IMR-90 (cell line): ENCODE results near the gene CUL4A. TPM values are rescaled to one million over a fixed set of nuclear protein-coding genes. Genes with fewer than 3 reads are reported as not detected.

Experiments used
- ATAC-seq: fragments of 200-7000 bp; cut with Tn5 transposase; 2 replicates; pipeline ENCODE4 v1.9.1; 2020; ENCODE audit warnings: low read depth, mild to moderate bottlenecking, moderate library complexity
- BruUV-seq: library from RNA; stranded (reverse); fragments of 400-500 nt; replicated peaks from 2 replicates; lab custom pipeline; 2021; lab: Mats Ljungman, UMichigan
- CTCF ChIA-PET: fragments of 300-600 bp; formaldehyde crosslinking; extraction: SDS; loops from one replicate; lab custom pipeline; 2021; ENCODE audit warnings: antibody characterized with exemption; lab: Yijun Ruan, JAX
- POLR2A ChIA-PET: fragments of 300-600 bp; sonication (Branson Sonifier 250); formaldehyde crosslinking; loops from one replicate; lab custom pipeline; 2022; ENCODE audit warnings: antibody characterized with exemption; ENCODE audit not compliant: unreplicated experiment; lab: Charles Lee
- DNase-seq: peaks from one replicate; pipeline ENCODE4 v3.0.0; 2013
- H2AFZ ChIP-seq: replicated peaks from 2 replicates; pipeline ENCODE3; 2013; ENCODE audit warnings: low read length, mild to moderate bottlenecking; ENCODE audit not compliant: poor library complexity
- H2AK5ac ChIP-seq: 2 replicates; pipeline ENCODE4 v1.6.1; 2013; ENCODE audit warnings: low read depth, low read length, inconsistent platforms
- H2AK9ac ChIP-seq: replicated peaks from 2 replicates; pipeline ENCODE3; 2013; ENCODE audit warnings: mild to moderate bottlenecking, low read depth, low read length, moderate library complexity; ENCODE audit not compliant: poor library complexity
- H2BK120ac ChIP-seq: 2 replicates; pipeline ENCODE4 v1.6.1; 2013; ENCODE audit warnings: low read depth, low read length, inconsistent platforms
- H2BK15ac ChIP-seq: 3 replicates; pipeline ENCODE4 v1.6.1; 2013; ENCODE audit warnings: low read depth, low read length, inconsistent platforms
- H2BK20ac ChIP-seq: 2 replicates; pipeline ENCODE4 v1.6.1; 2013; ENCODE audit warnings: low read depth, mild to moderate bottlenecking, inconsistent platforms, low read length, moderate library complexity
- H2BK5ac ChIP-seq: 2 replicates; pipeline ENCODE4 v1.6.1; 2013; ENCODE audit warnings: mild to moderate bottlenecking, low read depth, low read length, inconsistent platforms; ENCODE audit not compliant: poor library complexity, severe bottlenecking
- H3K14ac ChIP-seq: replicated peaks from 2 replicates; pipeline ENCODE4 v1.6.1; 2013; ENCODE audit warnings: low read depth, low read length, inconsistent platforms
- H3K18ac ChIP-seq: 2 replicates; pipeline ENCODE4 v1.6.1; 2013; ENCODE audit warnings: low read depth, low read length, control low read depth
- H3K23ac ChIP-seq: 2 replicates; pipeline ENCODE4 v1.6.1; 2013; ENCODE audit warnings: low read depth, low read length, inconsistent platforms
- H3K27ac ChIP-seq: 2 replicates; pipeline ENCODE4 v1.5.1; 2013; ENCODE audit warnings: mild to moderate bottlenecking, control low read depth, low read length; ENCODE audit not compliant: insufficient read depth
- H3K27me3 ChIP-seq: 2 replicates; pipeline ENCODE4 v1.6.1; 2013; ENCODE audit warnings: low read length; ENCODE audit not compliant: control insufficient read depth, insufficient read depth
- H3K36me3 ChIP-seq: 2 replicates; pipeline ENCODE4 v1.6.1; 2013; ENCODE audit warnings: low read length, mixed read lengths; ENCODE audit not compliant: control insufficient read depth, insufficient read depth
- H3K4ac ChIP-seq: 2 replicates; pipeline ENCODE4 v1.6.1; 2013; ENCODE audit warnings: low read depth, low read length, inconsistent platforms
- H3K4me1 ChIP-seq: 2 replicates; pipeline ENCODE4 v1.6.1; 2013; ENCODE audit warnings: low read length, mixed read lengths; ENCODE audit not compliant: control insufficient read depth, insufficient read depth
- H3K4me2 ChIP-seq: 2 replicates; pipeline ENCODE4 v1.6.1; 2013; ENCODE audit warnings: low read depth, mild to moderate bottlenecking, control low read depth, low read length, moderate library complexity
- H3K4me3 ChIP-seq: 2 replicates; pipeline ENCODE4 v1.5.1; 2013; ENCODE audit warnings: low read depth, mild to moderate bottlenecking, control low read depth, low read length, moderate library complexity; ENCODE audit not compliant: insufficient read depth
- H3K56ac ChIP-seq: 2 replicates; pipeline ENCODE4 v1.6.1; 2013; ENCODE audit warnings: low read length, inconsistent platforms; ENCODE audit not compliant: insufficient read depth; ENCODE audit errors: extremely low read depth
- H3K79me1 ChIP-seq, 2 experiments: 2 replicates each; pipeline ENCODE4 v1.6.1; 2013; ENCODE audit warnings: low read length in 2 of 2, inconsistent platforms in 1 of 2, low read depth in 1 of 2
- H3K9ac ChIP-seq: 2 replicates; pipeline ENCODE4 v1.6.1; 2013; ENCODE audit warnings: low read depth, low read length, control low read depth
- H3K9me1 ChIP-seq: 2 replicates; pipeline ENCODE4 v1.6.1; 2013; ENCODE audit warnings: low read length, inconsistent platforms; ENCODE audit not compliant: insufficient read depth
- H3K9me3 ChIP-seq: 2 replicates; pipeline ENCODE4 v1.6.1; 2013; ENCODE audit warnings: low read length; ENCODE audit not compliant: control insufficient read depth, insufficient read depth
- H4K20me1 ChIP-seq: 2 replicates; pipeline ENCODE4 v1.6.1; 2013; ENCODE audit warnings: low read length, inconsistent platforms; ENCODE audit not compliant: insufficient read depth
- H4K5ac ChIP-seq: 2 replicates; pipeline ENCODE4 v1.6.1; 2013; ENCODE audit warnings: mild to moderate bottlenecking, low read depth, low read length, control low read depth
- H4K8ac ChIP-seq, 2 experiments: 2 replicates each; pipeline ENCODE4 v1.6.1; 2013; ENCODE audit warnings: low read depth in 2 of 2, low read length in 2 of 2, control low read depth in 1 of 2, inconsistent platforms in 1 of 2
- H4K91ac ChIP-seq: 2 replicates; pipeline ENCODE4 v1.6.1; 2013; ENCODE audit warnings: low read depth, low read length, inconsistent platforms; ENCODE audit not compliant: insufficient read depth
- BHLHE40 ChIP-seq: fragments of 150-350 bp; IDR thresholded peaks from 2 replicates; pipeline ENCODE4 v1.6.1; 2016; ENCODE audit warnings: mild to moderate bottlenecking, low read depth, low read length
- CEBPB ChIP-seq: IDR thresholded peaks from 2 replicates; pipeline ENCODE4 v1.6.1; 2012; ENCODE audit warnings: low read depth, low read length, improper control_type of control experiment
- CHD1 ChIP-seq: IDR thresholded peaks from 2 replicates; pipeline ENCODE4 v1.6.1; 2012; ENCODE audit warnings: low read depth, low read length, improper control_type of control experiment
- FOS ChIP-seq: fragments of 150-350 bp; IDR thresholded peaks from 2 replicates; pipeline ENCODE4 v1.6.1; 2016; ENCODE audit warnings: low read depth, low read length
- MAFK ChIP-seq: IDR thresholded peaks from 2 replicates; pipeline ENCODE4 v1.6.1; 2012; ENCODE audit warnings: low read depth, low read length, improper control_type of control experiment
- MAZ ChIP-seq: IDR thresholded peaks from 2 replicates; pipeline ENCODE4 v1.6.1; 2012; ENCODE audit warnings: low read depth, mild to moderate bottlenecking, low read length, improper control_type of control experiment, moderate library complexity, borderline replicate concordance
- MXI1 ChIP-seq: IDR thresholded peaks from 2 replicates; pipeline ENCODE4 v1.6.1; 2012; ENCODE audit warnings: low read depth, mild to moderate bottlenecking, low read length, moderate library complexity, borderline replicate concordance
- NFE2L2 ChIP-seq: fragments of 150-350 bp; IDR thresholded peaks from 2 replicates; pipeline ENCODE4 v1.6.1; 2016; ENCODE audit warnings: low read depth, mild to moderate bottlenecking, low read length
- POLR2A ChIP-seq: IDR thresholded peaks from 2 replicates; pipeline ENCODE4 v1.6.1; 2012; ENCODE audit warnings: mild to moderate bottlenecking, low read depth, low read length
- RAD21 ChIP-seq: IDR thresholded peaks from 2 replicates; pipeline ENCODE4 v1.6.1; 2012; ENCODE audit warnings: low read length, improper control_type of control experiment
- RCOR1 ChIP-seq: IDR thresholded peaks from 2 replicates; pipeline ENCODE4 v1.6.1; 2012; ENCODE audit warnings: mild to moderate bottlenecking, low read length, improper control_type of control experiment; ENCODE audit not compliant: insufficient replicate concordance
- SMC3 ChIP-seq: fragments of 150-350 bp; IDR thresholded peaks from 2 replicates; pipeline ENCODE4 v1.6.1; 2016; ENCODE audit warnings: low read depth, mild to moderate bottlenecking, antibody characterized with exemption, low read length, moderate library complexity
- WGBS, 2 experiments: methylation state at CpG; one replicate each; pipeline versions ENCODE4 v1.1.5 to v1.1.7; 2013; ENCODE audit warnings: missing lambda C conversion rate in 2 of 2; ENCODE audit not compliant: insufficient read length in 1 of 2; ENCODE audit errors: extremely low coverage in 2 of 2; 5-methylcytosine and 5-hydroxymethylcytosine counted together
- dilution Hi-C: fragments of 300-500 bp; cut with HindIII; formaldehyde crosslinking; loops from one replicate; pipeline ENCODE4 v1.14.3; 2018; ENCODE audit warnings: low sequenced_read_pairs; ENCODE audit not compliant: unreplicated experiment
- in situ Hi-C: fragments of 300-500 bp; cut with MboI; formaldehyde crosslinking; loops from 3 replicates; pipeline ENCODE4 v1.14.3; 2019; ENCODE audit warnings: low sequenced_read_pairs, inconsistent platforms, mixed read lengths
- intact Hi-C: fragments of 100-400 bp; cut with micrococcal nuclease; formaldehyde crosslinking; loops from 2 replicates; pipeline ENCODE4 v1.10.0; 2022
- polyA plus RNA-seq, 3 experiments: library from polyadenylated mRNA; depleted of rRNA; stranded (reverse); fragments of >200 nt; gene quantifications; 2 replicates each; pipeline ENCODE4 v1.2.3, GENCODE V29; 2012; ENCODE audit warnings: low replicate concordance in 1 of 3
- total RNA-seq: library from RNA; depleted of rRNA; stranded (reverse); fragments of >200 nt; gene quantifications from 2 replicates; pipeline ENCODE4 v1.2.3, GENCODE V29; 2012
- TF ChIP-seq, protein P1 (sequence below): fragments of 150-350 bp; IDR thresholded peaks from 2 replicates; pipeline ENCODE4 v1.6.1; 2017; ENCODE audit warnings: mild to moderate bottlenecking, antibody characterized with exemption, low read length, low read depth
- TF ChIP-seq, protein P2 (sequence below): conservative IDR thresholded peaks from 2 replicates; pipeline ENCODE4 v1.5.1; 2012; ENCODE audit warnings: mild to moderate bottlenecking, low read depth, low read length, improper control_type of control experiment

The CUL4A gene
- total and polyA plus RNA-seq, 2 of the 4 experiments (the other 2 are of a cell fraction) = 86.0 to 146 TPM

DNA sequence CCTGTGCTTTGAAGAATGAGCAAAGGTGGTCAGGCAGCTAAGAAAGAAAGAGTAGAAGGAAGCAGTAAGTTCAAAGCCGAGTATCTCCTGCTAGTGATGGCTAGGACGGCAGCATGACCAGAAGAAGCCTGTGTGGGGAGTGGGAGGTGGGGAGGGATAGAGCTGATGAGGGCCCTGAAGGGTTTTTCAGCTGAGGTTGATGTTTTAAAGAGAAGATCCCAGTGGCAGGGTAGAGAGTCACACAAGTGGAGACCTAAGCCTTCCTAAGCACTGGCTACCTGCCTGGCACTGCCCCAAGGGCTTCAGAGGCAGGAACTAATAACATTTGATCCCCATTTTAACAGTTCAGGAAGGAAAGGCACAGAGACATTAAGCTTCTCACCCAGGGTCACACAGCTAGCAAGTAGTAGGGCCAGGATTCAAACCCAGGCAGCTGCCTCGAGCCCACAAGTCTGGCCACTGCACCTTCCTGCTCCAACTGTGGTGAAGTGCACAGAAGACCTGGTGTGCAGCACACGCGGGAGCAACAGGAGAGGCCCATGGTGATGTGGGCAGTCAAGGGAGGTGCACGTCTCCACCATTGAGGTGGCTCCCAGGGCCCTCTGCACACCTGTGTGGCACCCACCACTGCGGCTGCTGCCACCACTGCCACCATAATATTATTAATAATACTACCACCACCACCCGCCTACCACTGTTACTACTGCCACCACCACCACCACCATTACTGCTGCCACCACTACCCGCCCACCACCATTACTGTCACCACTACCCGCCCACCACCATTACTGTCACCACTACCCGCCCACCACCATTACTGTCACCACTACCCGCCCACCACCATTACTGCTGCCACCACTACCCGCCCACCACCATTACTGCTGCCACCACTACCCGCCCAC, 22.1 kb downstream of the CUL4A start:
- DNase-seq (no peak), ATAC-seq (no peak)
- no peak overlapping the region for H3K56ac ChIP-seq
- in situ Hi-C loops (loop anchor here (5.0 to 25.0 kb wide), 2 partner anchors 194 to 294 kb away; no protein-coding TSS in a partner anchor), dilution Hi-C loops (no loop called here), intact Hi-C loops (loop anchor here (10.0 kb wide), 1 partner anchor 287 kb away; no protein-coding TSS in a partner anchor)
- peaks cover 26 to 49% of the 10 kb centered on the region in 2 experiments for H3K79me1 ChIP-seq
- no peak overlapping the region for H3K18ac ChIP-seq
- peaks cover 51% of the 10 kb centered on the region for H3K36me3 ChIP-seq
- peaks cover 8% of the 10 kb centered on the region; the same call in 1 of the 2 replicates for H3K4me1 ChIP-seq
- no peak overlapping the region for H3K9ac ChIP-seq
- H3K9me1 ChIP-seq = peaks cover 17% of the 10 kb centered on the region
- no peak overlapping the region for H2BK15ac ChIP-seq
- H2AFZ ChIP-seq = no peak overlapping the region
- ChIA-PET POLR2A (no interaction called here), CTCF (no interaction called here)
- no peak overlapping the region for H4K5ac ChIP-seq
- H3K4ac ChIP-seq = no peak overlapping the region
- H4K20me1 ChIP-seq = peaks cover 14% of the 10 kb centered on the region
- no peak overlapping the region for H2AK9ac ChIP-seq
- no TSS peak for BruUV-seq
- no peak overlapping the region for H2BK120ac ChIP-seq
- no peak overlapping the region for H3K4me3 ChIP-seq
- H2AK5ac ChIP-seq = no peak overlapping the region
- H2BK5ac ChIP-seq = no peak overlapping the region
- H3K27me3 ChIP-seq = no peaks in the 10 kb centered on the region
- H2BK20ac ChIP-seq = no peak overlapping the region
- no peak overlapping the region for H4K91ac ChIP-seq
- H3K14ac ChIP-seq = no peak overlapping the region
- H3K4me2 ChIP-seq = no peak overlapping the region
- no peaks in the 10 kb centered on the region for H3K9me3 ChIP-seq
- no peak overlapping the region for H3K27ac ChIP-seq
- WGBS, 2 experiments = 68% methylated on average over 7 of the region's 14 CpGs; no CpG with 5 or more reads in 1 of the 2 experiments
- H4K8ac ChIP-seq = no peak overlapping the region
- H3K23ac ChIP-seq = no peak overlapping the region
- no peak for TF ChIP-seq NFE2L2
- TF ChIP-seq MAFK = no peak
- TF ChIP-seq SMC3 = no peak
- TF ChIP-seq RAD21 = no peak
- TF ChIP-seq, protein P1, sequence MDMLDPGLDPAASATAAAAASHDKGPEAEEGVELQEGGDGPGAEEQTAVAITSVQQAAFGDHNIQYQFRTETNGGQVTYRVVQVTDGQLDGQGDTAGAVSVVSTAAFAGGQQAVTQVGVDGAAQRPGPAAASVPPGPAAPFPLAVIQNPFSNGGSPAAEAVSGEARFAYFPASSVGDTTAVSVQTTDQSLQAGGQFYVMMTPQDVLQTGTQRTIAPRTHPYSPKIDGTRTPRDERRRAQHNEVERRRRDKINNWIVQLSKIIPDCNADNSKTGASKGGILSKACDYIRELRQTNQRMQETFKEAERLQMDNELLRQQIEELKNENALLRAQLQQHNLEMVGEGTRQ = no peak
- TF ChIP-seq MXI1 = no peak
- no peak for TF ChIP-seq CHD1
- TF ChIP-seq, protein P2, sequence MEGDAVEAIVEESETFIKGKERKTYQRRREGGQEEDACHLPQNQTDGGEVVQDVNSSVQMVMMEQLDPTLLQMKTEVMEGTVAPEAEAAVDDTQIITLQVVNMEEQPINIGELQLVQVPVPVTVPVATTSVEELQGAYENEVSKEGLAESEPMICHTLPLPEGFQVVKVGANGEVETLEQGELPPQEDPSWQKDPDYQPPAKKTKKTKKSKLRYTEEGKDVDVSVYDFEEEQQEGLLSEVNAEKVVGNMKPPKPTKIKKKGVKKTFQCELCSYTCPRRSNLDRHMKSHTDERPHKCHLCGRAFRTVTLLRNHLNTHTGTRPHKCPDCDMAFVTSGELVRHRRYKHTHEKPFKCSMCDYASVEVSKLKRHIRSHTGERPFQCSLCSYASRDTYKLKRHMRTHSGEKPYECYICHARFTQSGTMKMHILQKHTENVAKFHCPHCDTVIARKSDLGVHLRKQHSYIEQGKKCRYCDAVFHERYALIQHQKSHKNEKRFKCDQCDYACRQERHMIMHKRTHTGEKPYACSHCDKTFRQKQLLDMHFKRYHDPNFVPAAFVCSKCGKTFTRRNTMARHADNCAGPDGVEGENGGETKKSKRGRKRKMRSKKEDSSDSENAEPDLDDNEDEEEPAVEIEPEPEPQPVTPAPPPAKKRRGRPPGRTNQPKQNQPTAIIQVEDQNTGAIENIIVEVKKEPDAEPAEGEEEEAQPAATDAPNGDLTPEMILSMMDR = no peak
- no peak for TF ChIP-seq BHLHE40
- no peak for TF ChIP-seq CEBPB
- TF ChIP-seq FOS = no peak
- TF ChIP-seq MAZ = no peak
- TF ChIP-seq RCOR1 = no peak
- TF ChIP-seq POLR2A = no peak
